HepG2 (cell line): ENCODE results near the gene KL. TPM values are rescaled to one million over a fixed set of nuclear protein-coding genes. Genes with fewer than 3 reads are reported as not detected.

Source experiments
- ATAC-seq: fragments of 200-7000 bp; cut with Tn5 transposase; 3 replicates; pipeline ENCODE4 v1.9.1; 2020; ENCODE audit warnings: mild to moderate bottlenecking, moderate library complexity
- BruUV-seq: library from RNA; stranded (reverse); fragments of 400-500 nt; replicated peaks from 2 replicates; lab custom pipeline; 2021; lab: Mats Ljungman, UMichigan
- CTCF ChIA-PET: fragments of 300-600 bp; formaldehyde crosslinking; extraction: SDS; loops from one replicate; lab custom pipeline; 2021; ENCODE audit warnings: low total read pairs, inconsistent platforms, low intra/inter-chr PET ratio; lab: Yijun Ruan, JAX
- POLR2A ChIA-PET: fragments of 350-600 bp; sonication (Branson Sonifier 250); formaldehyde crosslinking; loops from one replicate; lab custom pipeline; 2020; ENCODE audit warnings: antibody characterized with exemption, inconsistent platforms; lab: Yijun Ruan, JAX
- DNase-seq: peaks from one replicate; pipeline ENCODE4 v3.0.0-alpha.2; 2015; ENCODE audit warnings: low spot score
- FAIRE-seq: peaks from 3 replicates; lab custom pipeline; 2011; peaks lifted over from hg19 to GRCh38; lab: Jason Lieb, UNC
- H2AFZ ChIP-seq: one replicate; pipeline ENCODE4 v1.6.1; 2011; ENCODE audit warnings: low read length, inconsistent platforms
- H3K27ac ChIP-seq: fragments of 300-600 bp; 3 replicates; pipeline ENCODE4 v1.8.0; 2011; ENCODE audit warnings: mixed run types, mild to moderate bottlenecking, mixed read lengths, low read length, inconsistent platforms; ENCODE audit not compliant: insufficient read depth; ENCODE audit errors: extremely low read length
- H3K27me3 ChIP-seq, 2 experiments: fragments of 200-600 bp in 1 of 2; 2 replicates in 1 of 2; 3 replicates in 1 of 2; pipeline versions ENCODE4 v1.6.0 to v1.8.0; 2011; ENCODE audit warnings: low read length in 2 of 2, mild to moderate bottlenecking in 2 of 2, moderate library complexity in 2 of 2, inconsistent platforms in 1 of 2; ENCODE audit not compliant: insufficient read depth in 2 of 2, control insufficient read depth in 1 of 2
- H3K36me3 ChIP-seq, 2 experiments: fragments of 200-600 bp in 1 of 2; replicated peaks in 1 of 2; 2 replicates in 1 of 2; 3 replicates in 1 of 2; pipeline versions ENCODE4 v1.5.1 to v1.8.0; 2011; ENCODE audit warnings: low read length in 2 of 2, inconsistent platforms in 1 of 2; ENCODE audit not compliant: insufficient read depth in 2 of 2, control insufficient read depth in 1 of 2
- H3K4me1 ChIP-seq: 2 replicates; pipeline ENCODE4 v1.5.1; 2012; ENCODE audit warnings: low read length, inconsistent platforms; ENCODE audit not compliant: insufficient read depth
- H3K4me2 ChIP-seq: 2 replicates; pipeline ENCODE4 v1.6.0; 2011; ENCODE audit warnings: low read depth, low read length, inconsistent platforms
- H3K4me3 ChIP-seq, 3 experiments: fragments of 200-600 bp in 1 of 3; sonication (generic), shearing (Covaris generic) in 1 of 3; replicated peaks in 1 of 3; 2 replicates each; pipeline ENCODE4 v1.5.1; 2011 to 2016; ENCODE audit warnings: low read length in 3 of 3, inconsistent platforms in 2 of 3, low read depth in 2 of 3, mild to moderate bottlenecking in 2 of 3, control low read depth in 1 of 3, mixed read lengths in 1 of 3; ENCODE audit not compliant: insufficient read depth in 1 of 3
- H3K79me2 ChIP-seq: one replicate; pipeline ENCODE4 v1.6.1; 2011; ENCODE audit warnings: low read length, inconsistent platforms; ENCODE audit not compliant: insufficient read depth
- H3K9ac ChIP-seq: 2 replicates; pipeline ENCODE4 v1.6.0; 2011; ENCODE audit warnings: mild to moderate bottlenecking, low read depth, low read length, inconsistent platforms; ENCODE audit not compliant: insufficient read depth
- H3K9me3 ChIP-seq: 2 replicates; pipeline ENCODE4 v1.5.1; 2012; ENCODE audit warnings: mild to moderate bottlenecking, low read length
- H4K20me1 ChIP-seq: 2 replicates; pipeline ENCODE4 v1.6.0; 2011; ENCODE audit warnings: inconsistent platforms, mild to moderate bottlenecking, low read length, moderate library complexity; ENCODE audit not compliant: insufficient read depth
- ELF4 ChIP-seq: sonication (generic); formaldehyde crosslinking; IDR thresholded peaks from 2 replicates; pipeline ENCODE4 v1.5.0; 2020; ENCODE audit warnings: missing genetic modification reagents, mild to moderate bottlenecking, moderate library complexity, borderline replicate concordance
- MAFK ChIP-seq, 2 experiments: IDR thresholded peaks in 1 of 2; conservative IDR thresholded peaks in 1 of 2; 2 replicates each; pipeline ENCODE4 v1.6.1; 2011; ENCODE audit warnings: improper control_type of control experiment in 2 of 2, low read length in 2 of 2
- MIER2 ChIP-seq: IDR thresholded peaks from 2 replicates; pipeline ENCODE4 v1.6.1; 2016; ENCODE audit warnings: missing biosample characterization, missing genetic modification reagents
- TBX2 ChIP-seq: sonication (generic); formaldehyde crosslinking; IDR thresholded peaks from 2 replicates; pipeline ENCODE4 v1.5.0; 2020; ENCODE audit warnings: missing genetic modification reagents, mild to moderate bottlenecking, borderline replicate concordance
- WGBS: methylation state at CpG from one replicate; pipeline ENCODE4 v1.1.6; 2017; ENCODE audit warnings: low lambda C conversion rate; 5-methylcytosine and 5-hydroxymethylcytosine counted together
- in situ Hi-C: cut with HindIII; loops from 2 replicates; pipeline ENCODE4 v1.10.0; 2017; ENCODE audit warnings: low pct_unique_long_range_greater_than_20kb; ENCODE audit not compliant: extremely low pct_ligation_motif_present
- intact Hi-C: fragments of 100-400 bp; cut with micrococcal nuclease; formaldehyde crosslinking; loops from one replicate; pipeline ENCODE4 v1.10.0; 2022; ENCODE audit not compliant: unreplicated experiment
- polyA plus RNA-seq, 8 experiments: library from polyadenylated mRNA; depleted of rRNA in 3 of 8; stranded (reverse) in 7 of 8; unstranded in 1 of 8; fragments of >200 nt; fragmentation: Illumina TruSeq in 4 of 8; extraction: Trizol in 4 of 8; gene quantifications; 2 replicates each; pipeline versions ENCODE4 v1.2.1 to v1.2.3, GENCODE V29; 2011 to 2016; ENCODE audit warnings: low read depth in 4 of 8, missing spikeins in 1 of 8, mixed read lengths in 1 of 8; ENCODE audit not compliant: insufficient read depth in 1 of 8
- total RNA-seq, 5 experiments: library from RNA; depleted of rRNA; stranded (reverse); fragments of >200 nt; fragmentation: Illumina TruSeq; extraction: Trizol; gene quantifications; 2 replicates each; pipeline ENCODE4 v1.2.3, GENCODE V29; 2016; ENCODE audit warnings: low read depth in 1 of 5

The KL gene
- total and polyA plus RNA-seq, 2 of the 13 experiments (the other 11 are each of a cell fraction or from before 2014, with no cell fraction given), result not detected

- H3K9me3 ChIP-seq, result no peaks in the 10 kb centered on the region
- H3K9ac ChIP-seq, result no peak overlapping the region
- no peak overlapping the region for H2AFZ ChIP-seq
- peak overlapping the region; percentile 43 for H3K27ac ChIP-seq
- no peaks in the 10 kb centered on the region for H3K27me3 ChIP-seq
- WGBS, result 85% methylated on average over 5 of the region's 5 CpGs
- intact Hi-C loops, result no loop called here
- POLR2A ChIA-PET, result interaction anchor here (1.0 kb wide), 2 partner anchors 34 to 77 kb away, joined by 3 read pairs; no protein-coding TSS in a partner anchor
- H3K4me2 ChIP-seq, result peak overlapping the region; percentile 50
- no peak overlapping the region for H3K4me3 ChIP-seq
- in situ Hi-C loops, result no loop called here
- H4K20me1 ChIP-seq, result no peaks in the 10 kb centered on the region
- H3K79me2 ChIP-seq, result no peaks in the 10 kb centered on the region
- no peaks in the 10 kb centered on the region for H3K36me3 ChIP-seq
- BruUV-seq, result no TSS peak
- peaks cover 27% of the 10 kb centered on the region for H3K4me1 ChIP-seq
- DNase-seq, result no peak
- 0 out of 2 replicates have a peak, but pooled peaks have one; percentile 3 for TF ChIP-seq MIER2 (CRISPR knock-in tag)
- no peak for TF ChIP-seq ELF4 (CRISPR knock-in tag)
- TF ChIP-seq, all 625 proteins: peak for 1
- CTCF ChIA-PET, result no interaction called here
- ATAC-seq (peak; percentile 53), FAIRE-seq (no peak)
Measured at GRCh38 chr13:33091415-33091774, 75.2 kb downstream of the KL start.

- ATAC-seq (no peak), DNase-seq (no peak), FAIRE-seq (no peak)
- H3K36me3 ChIP-seq, result no peaks in the 10 kb centered on the region
- ChIA-PET POLR2A (no interaction called here), CTCF (no interaction called here)
- H4K20me1 ChIP-seq, result no peaks in the 10 kb centered on the region
- H3K79me2 ChIP-seq, result no peaks in the 10 kb centered on the region
- peaks cover 27% of the 10 kb centered on the region for H3K4me1 ChIP-seq
- H3K27ac ChIP-seq, result no peak overlapping the region
- H3K9me3 ChIP-seq, result no peaks in the 10 kb centered on the region
- in situ Hi-C loops (no loop called here), intact Hi-C loops (no loop called here)
- no peak overlapping the region for H2AFZ ChIP-seq
- H3K4me3 ChIP-seq, result no peak overlapping the region
- no peak overlapping the region for H3K4me2 ChIP-seq
- no peaks in the 10 kb centered on the region for H3K27me3 ChIP-seq
- no TSS peak for BruUV-seq
- 95% methylated on average over 11 of the region's 11 CpGs for WGBS
- TF ChIP-seq MAFK (conservative IDR thresholded peaks at IDR 0.05 in 1 of 2, IDR thresholded peaks at IDR 0.05 in 1 of 2; ENCODE audit: low read length in 2 of 2) (peak in 1 of 2 experiments; percentile 53; a peak in 3 of 4 replicates), TBX2 (CRISPR knock-in tag) (no peak)
- no peak overlapping the region for H3K9ac ChIP-seq
Measured at GRCh38 chr13:33092073-33092987, 76.1 kb downstream of the KL start.
